HG03039 (cell line): ENCODE results near the gene REV3L.
A peak's percentile ranks its signal among the peaks of the same experiment; 100 is the strongest.
"Not testable (repeated sequence)": the region's sequence is repeated elsewhere in the genome, so short reads cannot be mapped to it uniquely, and the experiment has no call there.

Source experiments
- ATAC-seq: cut with Tn5 transposase; IDR thresholded peaks from one replicate; pipeline ENCODE4 v1.9.1; 2021; ENCODE audit warnings: mild to moderate bottlenecking, moderate library complexity; ENCODE audit not compliant: unreplicated experiment

REV3L gene

DNA sequence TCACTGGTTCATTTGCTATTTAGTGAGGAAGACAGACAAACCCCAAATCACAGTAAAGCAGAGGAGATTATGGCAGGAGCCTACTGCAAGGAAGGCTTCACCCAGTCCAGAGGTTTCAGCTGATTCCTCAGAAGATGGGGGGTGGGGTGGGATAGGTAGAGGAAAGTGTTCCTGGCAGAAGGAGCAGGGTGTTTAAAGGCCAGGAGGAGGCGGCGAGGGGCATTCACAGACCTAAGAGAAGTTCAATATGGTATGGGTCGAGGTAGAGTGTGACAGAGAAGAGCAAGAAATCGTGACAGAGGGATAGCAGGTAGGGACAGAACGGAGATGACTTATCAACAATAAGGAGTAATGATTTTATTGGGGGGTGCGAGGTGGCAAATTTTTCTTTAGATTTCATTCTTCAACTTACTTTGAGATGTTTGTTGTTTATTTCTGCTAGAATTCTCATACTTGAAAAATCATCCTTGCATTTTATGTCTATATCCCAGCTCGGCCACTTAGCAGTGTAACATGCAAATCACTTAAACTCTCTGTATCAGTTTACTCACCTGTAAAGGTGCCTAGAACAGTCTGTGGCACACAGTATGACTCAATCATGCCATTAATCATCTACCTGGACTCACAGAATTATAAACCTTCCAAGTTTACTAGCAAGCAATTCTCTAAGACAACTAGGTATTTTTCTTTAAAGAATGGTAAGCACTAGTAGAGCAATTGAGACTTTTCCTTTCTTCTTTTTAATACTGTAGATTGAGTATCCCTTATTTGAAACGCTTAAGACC, 176.7 kb downstream of the REV3L start:
- no peak for ATAC-seq

DNA sequence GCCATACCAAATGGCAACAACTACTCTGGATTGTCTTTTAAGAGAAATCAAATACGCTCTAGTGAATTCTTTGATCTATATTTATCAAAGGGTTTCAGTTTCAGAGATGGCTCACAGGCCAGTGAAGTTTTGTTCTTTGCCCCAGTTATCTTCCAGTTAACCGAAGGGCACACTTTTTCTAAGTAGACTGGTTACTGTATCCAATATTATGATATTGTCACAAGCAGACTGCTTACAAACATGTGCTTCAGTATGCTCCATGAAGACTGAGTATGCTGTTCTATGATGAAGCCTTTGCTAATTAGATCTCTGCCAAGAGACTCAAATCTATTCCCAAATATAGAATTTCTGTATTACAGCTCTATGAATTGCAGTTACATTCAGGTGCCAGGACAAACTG, 181.1 kb downstream of the REV3L start:
- ATAC-seq, result peak; percentile 55

DNA sequence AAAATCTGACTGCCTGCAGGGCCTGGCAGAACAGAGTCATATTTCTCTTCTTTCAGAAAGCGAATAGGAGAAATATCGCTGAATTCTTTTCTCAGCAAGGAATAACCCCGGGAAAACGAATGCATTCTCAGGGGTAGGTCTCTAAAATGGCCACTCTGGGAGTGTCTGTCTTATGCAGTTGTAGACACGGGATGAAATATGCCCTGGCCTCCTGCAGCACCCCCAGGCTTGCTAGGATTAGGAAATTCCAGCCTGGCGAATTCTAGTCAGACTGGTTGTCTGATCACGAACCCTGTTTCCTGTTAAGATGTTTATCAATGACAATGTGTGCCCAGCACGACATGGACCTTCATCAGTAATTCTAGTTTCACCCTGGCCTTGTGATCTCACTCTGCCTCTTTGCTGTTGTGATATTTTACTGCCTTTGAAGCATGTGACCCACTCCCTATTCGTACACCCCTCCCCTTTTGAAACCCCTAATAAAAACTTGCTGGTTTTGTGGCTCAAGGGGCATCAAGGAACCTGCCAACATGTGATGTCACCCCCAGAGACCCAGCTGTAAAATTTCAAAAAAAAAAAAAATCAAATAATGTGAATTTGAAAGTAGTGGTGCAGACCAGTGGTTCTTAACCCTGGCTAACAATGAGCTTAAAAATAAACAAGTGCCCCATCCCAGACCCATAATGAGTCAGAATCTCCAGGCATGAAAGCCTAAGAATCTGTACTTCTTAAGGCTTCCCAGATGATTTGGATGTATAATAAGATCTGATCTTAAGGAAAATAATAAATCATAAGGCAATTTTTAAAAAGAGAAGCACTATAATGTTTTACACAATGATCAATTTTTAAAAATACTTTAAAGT, 181.8 kb downstream of the REV3L start:
- ATAC-seq, result not testable (repeated sequence)

DNA sequence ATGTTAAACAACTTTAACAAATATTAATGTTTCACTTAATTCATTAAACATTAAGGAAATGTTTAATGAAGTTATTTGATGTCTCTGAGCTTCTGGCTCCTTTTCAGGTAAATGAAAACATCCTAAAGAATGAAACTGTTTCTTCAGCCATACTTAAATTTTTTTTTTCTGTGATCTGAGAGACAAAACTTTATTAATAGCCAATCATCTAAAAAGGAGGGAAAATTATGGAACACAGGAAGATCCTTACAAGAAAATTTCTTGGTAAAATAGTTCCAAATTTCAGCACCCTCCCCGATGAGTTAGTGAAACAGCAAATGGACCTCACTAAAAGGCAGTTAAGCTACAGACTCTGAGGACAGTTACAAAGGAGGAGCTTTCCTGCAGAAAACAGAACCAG, 185.2 kb downstream of the REV3L start:
- ATAC-seq, result no peak

DNA sequence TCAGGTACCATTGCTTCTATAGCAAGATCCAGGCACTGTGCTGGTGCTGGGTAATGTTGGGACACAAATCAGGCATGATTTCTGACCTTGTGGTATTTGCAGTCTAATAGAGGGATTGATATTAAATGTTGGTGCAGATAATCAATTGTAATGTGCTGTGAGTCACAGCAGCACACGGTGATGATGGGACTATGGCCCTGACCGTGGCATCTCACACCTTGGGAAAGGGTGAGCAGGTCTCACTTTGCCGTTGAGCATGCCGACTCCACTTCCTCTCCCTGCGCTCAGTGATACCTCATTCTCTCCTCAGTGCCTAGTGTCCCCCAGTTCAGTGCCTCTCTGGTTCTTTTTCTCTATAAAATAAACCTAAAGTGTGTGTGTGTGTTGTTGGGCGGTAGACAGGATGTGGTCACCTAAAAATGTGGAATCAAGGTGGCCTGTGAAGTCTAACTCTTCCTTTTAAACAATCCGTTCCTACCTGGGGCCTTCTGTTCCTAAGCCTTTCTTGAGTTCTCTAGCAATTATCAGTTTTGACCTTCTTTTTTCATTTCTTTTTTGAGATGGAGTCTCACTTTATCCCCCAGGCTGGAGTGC, 188.5 kb downstream of the REV3L start:
- ATAC-seq, result no peak

DNA sequence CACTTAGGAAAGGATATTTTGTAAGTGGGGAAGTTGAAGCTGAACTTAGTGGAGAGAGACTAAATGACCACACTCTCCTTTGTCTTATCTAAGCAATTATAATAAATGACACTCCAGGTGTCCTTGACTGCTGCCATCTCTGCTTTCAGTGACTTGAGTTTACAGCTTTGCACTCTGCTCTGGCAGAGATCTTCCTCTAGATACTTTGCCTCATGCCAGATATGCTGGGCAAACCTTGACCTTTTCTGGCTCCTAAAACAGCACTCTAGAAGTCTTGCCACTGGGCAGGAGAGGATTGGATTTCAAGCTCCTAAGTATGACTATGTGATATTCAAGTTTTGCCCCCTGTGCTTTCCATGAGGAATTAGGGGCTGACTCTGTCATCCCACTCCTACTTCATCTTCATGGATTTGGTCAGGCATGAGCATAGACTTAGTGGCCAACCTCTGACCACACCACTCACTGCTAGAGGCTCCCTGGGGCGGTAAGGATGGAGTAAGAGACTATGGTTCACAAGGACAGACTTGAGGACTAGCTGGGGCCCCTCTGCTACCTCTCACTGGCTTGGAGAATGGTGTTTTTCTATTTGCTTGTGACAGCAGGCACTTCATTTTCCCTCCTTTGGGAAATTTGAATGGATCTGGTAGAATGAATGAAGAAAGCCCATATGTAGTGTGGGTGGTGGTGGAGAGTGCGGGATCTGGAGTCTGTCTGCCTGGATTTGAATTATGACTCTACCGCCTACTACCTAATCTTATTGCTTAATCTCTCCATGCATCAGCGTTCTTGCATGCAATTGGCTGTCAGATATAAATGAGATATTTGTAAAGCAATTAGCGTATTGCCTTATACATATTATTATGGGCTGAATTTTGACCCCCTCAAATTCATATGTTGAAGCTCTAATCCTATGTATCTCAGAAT, 191.4 kb downstream of the REV3L start:
- ATAC-seq, result no peak

DNA sequence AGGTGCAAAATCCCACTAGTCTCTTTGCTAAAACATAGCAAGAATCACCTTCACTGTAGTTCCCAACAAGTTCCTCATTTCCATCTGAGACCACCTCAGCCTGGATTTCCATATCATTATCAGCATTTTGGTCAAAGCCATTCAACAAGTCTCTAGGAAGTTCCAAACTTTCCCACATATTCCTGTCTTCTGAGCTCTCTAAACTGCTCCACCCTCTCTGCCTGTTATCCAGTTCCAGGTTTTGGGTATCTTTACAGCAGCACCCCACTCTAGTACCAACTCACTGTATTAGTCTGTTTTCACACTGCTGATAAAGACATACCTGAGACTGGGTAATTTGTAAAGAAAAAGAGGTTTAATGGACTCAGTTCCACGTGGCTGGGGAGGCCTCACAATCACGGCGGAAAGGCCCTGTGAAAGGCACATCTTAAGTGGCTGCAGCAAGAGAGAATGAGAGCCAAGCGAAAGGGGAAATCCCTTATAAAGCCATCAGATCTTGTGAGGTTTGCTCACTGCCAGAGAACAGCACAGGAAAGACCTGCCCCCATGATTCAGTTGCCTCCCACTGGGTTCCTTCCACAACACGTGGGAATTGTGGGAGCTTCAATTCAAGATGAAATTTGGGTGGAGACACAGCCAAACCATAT, 192.2 kb downstream of the REV3L start:
- not testable (repeated sequence) for ATAC-seq

DNA sequence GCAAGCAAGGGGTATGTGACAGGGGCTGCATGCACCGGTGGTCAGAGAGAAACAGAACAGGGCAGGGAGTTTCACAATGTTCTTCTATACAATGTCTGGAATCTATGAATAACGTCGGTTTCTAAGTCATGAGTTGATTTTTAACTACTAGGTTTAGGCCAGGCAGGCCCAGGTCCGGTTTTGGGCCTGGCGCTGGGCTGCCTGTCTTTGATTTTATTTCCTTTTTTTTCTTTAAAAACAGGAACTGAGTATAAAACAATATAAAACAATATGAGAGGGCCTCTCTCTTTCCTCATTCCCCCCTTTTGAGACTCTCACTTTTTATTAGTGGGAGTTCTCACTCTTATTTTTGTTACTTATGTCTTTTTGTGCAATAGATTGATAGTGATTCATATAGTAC, 198.7 kb downstream of the REV3L start:
- not testable (repeated sequence) for ATAC-seq

DNA sequence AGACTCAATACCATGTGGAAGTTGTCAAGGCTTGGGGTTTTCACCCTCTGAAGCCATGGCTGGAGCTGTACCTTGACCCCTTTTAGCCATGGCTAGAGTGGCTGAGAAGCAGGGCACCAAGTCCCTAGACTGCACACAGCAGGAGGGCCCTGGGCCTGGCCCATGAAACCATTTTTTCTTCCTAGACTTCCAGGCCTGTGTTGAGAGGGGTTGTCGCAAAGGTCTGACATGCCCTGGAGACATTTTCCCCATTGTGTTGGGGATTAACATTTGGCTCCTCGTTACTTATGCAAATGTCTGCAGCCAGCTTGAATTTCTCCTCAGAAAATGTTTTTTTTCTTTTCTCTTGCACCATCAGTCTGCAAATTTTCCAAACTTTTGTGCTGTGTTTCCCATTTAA, 199.3 kb downstream of the REV3L start:
- ATAC-seq, result no peak

DNA sequence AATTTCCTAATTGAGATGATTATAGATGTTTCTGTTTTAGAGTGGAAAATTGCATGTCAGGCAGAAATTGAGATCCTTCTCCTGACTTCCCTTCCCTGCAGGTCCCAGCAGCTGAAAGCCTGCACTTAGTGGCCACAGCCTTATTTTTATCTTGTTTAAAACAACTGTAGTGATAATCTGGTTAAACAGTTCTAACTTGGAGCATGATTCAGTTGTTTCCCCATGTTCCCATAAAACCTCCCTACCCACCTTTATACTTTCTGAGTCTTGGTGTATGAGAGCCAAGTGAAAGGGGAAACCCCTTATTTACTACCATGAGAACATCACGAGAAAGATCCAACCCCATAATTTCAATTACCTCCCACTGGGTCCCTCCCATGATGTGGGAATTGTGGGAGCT, 200.5 kb downstream of the REV3L start:
- no peak for ATAC-seq

DNA sequence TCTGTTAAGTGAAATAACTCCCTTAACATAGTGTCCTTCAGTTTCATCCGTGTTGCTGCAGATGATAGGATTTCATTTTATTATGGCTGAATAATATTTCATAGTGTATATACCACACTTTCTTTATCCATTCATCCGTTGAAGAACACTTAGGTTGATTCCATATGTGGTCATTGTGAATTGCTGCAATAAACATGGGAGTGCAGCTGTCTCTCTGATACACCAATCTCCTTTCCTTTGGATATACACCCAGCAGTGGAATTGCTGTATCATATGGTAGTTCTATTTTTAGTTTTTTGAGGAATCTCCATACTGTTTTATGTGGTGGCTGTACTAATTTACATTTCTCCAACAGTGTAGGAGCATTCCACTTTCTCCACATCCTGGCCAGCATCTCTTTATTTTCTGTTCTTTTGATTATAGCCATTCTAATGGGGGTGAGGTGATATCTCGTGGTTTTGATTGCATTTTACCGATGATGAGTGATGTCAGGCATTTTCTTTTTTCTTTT, 202.5 kb downstream of the REV3L start:
- ATAC-seq, result no peak

DNA sequence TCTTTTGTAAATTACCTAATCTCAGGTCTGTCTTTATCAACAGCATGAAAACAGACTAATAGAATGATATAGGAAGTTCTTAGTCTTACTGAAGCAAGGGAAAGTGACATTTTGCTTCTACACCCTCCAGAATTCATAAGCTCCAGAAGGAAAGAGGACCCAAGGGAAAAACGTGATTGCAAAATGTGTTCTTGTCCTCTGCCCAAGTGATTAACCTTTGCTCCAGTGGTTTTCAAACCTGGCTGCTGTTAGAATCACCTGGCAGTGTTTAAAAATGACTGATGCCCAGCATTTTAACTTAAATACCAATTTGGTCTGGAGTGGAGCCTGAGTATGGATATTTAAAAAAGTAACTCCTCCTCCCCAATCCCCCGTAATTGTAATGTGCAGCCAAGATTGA, 204.3 kb downstream of the REV3L start:
- ATAC-seq, result no peak

DNA sequence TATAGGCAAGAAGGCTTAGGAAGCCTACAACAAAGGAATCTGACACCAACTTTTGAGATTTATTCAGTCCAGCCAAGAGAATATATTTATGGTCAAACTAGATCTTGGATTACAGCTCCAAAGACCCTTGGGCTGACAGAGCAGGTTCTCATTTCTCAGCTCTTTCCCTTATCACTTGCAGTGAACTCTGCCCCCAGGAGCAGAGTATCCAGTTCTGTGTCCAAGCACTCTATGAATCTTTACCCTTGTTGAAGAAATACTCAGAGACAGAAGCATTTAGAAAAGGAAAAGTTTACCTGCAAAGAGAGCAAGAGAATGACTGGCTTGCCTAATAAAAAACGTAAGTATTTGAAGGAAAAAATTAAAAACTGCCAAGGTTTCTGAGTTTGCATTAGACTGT, 205.2 kb downstream of the REV3L start:
- ATAC-seq, result no peak

DNA sequence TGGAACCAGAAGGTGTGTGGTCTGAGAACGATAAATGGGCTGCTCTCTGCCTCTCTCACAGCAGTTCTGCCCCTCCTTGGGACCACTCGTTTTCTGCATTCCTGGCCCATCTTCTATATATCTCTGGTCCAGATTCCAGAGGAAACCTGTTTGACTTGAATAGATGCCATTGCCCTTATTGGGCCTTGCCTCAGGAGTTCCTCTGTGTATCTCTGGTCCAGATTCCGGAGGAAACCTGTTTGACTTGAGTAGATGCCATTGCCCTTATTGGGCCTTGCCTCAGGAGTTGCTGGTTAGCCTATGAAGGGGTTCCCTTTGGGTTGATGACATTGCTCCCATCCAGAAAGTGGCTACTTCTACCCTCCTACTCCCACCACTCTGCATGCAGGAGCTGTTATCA, 206.3 kb downstream of the REV3L start:
- ATAC-seq, result no peak

DNA sequence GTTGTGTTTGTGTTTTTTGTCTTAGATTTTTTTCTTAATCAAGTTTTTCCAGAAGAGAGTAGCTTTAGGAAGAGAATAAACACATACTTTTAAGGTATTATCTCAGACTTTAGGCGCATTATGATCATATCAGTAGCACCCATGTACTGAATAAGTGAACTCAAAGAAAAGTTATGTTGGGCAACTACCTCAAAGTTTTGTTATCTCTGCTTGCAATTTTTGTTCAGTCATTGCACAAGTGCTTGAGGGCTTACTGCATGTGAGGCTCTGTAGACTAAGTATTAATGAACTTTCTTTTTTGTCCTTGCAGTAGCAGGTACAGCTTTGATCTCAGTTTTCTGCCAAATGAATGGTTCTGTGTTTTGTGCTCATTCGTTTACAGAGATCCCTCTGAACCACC, 206.7 kb downstream of the REV3L start:
- ATAC-seq, result no peak

DNA sequence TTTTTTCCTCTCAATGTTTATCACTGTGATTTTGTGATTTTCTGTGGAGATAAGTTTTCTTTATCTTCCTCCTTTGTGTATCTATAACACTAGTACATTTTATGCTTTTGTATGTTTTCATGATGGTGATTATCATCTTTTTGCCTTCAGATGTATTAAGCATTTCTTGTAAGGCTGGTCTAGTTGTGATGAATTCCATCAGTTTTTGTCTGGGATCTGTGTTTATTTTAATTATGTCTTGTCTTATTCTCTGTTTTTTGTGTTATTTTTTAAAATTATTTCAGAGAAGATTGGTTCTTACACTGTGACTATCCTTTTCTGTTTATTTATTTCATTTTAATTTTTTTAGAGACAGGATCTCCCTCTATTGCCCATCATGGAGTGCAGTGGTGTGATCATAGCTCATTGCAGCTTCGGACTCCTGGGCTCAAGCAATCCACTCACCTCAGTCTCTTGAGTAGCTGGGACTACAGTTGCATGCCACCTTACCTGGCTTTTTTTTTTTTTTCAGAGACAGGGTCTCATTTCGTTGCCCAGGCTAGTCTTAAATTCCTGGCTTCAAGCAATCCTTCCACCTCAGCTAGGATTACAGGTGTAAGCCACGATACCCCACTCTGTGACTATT, 208.3 kb downstream of the REV3L start:
- ATAC-seq, result no peak

DNA sequence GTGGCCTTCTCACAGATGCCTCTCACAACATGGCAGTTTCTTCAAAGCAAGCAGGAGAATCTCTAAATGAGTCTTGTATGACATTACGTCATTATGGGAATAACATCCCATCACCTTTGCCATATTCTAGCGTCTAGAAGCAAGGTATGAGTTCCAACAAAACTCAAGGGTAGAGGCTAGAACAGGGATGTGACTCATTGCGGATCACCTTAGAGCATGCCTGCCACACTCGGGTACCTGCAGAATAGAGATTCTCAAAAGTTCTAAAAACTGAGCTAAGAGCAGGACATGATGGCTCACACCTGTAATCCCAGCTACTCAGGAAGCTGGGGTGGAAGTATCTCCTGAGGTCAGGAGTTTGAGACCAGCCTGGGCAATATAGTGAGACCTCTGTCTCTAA, 212.9 kb downstream of the REV3L start:
- ATAC-seq, result no peak

DNA sequence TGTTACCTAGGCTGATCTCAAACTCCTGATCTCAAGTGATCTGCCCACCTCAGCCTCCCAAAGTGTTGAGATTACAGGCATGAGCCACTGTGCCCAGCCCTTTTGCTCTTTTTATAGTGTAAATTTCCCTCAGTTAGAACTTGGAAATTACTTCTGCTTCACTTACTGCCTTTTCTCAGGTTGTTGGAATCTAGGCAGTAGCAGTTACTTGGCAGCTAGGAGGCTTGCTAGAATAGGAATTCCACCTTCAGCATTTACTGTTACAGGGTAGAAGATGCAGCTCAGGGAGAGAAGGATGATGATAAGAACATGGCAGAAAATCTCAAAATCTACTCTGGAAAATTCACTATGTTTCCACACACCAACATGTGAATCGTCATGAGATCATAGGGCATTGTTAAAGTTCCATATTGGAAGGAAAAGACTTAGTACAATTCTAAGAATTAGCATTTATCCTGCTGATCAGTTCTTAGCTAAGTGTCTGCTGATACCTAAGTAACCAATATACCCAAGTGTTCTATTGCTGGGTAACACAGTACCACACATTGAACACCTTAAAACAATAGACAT, 213.5 kb downstream of the REV3L start:
- ATAC-seq, result no peak

DNA sequence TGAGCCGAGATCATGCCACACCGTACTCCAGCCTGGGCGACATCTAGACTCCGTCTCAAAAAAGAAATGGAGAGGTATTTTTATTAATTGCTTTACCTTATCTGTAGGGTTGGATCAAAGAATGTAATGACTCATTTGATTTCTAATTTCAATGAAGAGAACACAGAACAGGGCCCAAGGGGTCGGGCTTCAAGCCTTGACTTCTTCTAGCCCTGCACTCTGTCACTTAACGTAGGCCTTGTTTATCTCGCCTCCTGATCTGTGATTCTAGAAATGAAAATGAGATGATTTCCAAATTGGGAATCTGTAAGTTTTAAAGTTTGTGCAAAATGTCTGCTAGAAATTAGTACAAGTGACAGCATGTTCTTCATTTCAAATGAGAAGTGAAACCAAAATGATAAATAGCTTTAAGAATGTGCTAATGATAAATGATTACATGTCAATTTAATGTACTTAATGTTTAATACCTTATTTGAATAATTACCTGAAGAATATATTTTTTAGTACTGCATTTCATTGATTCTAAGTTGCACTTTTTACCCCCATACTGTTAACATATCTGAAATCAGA, 215.2 kb downstream of the REV3L start:
- ATAC-seq, result no peak
